Thoracic aorta (tissue), 2 donors: ENCODE measurements around the gene TIMELESS. TPM values are rescaled to one million over a fixed set of nuclear protein-coding genes. Genes with fewer than 3 reads are reported as not detected.

Experiments
- ATAC-seq: fragments of 150-250 bp; one replicate; pipeline ENCODE4 v1.8.0; 2017; ENCODE audit warnings: low read depth; ENCODE audit not compliant: insufficient number of reproducible peaks, low FRiP score
- DNase-seq: peaks from one replicate; pipeline ENCODE4 v3.0.0-alpha.2; 2020; ENCODE audit warnings: low spot score
- H3K27ac ChIP-seq, 2 donors: fragments of 200-600 bp; sonication (generic); 1 replicate in 1 of 2; 2 replicates in 1 of 2; pipeline ENCODE4 v1.5.1; 2016; ENCODE audit warnings: mild to moderate bottlenecking in 2 of 2, moderate library complexity in 2 of 2
- H3K27me3 ChIP-seq: fragments of 200-600 bp; sonication (generic); replicated peaks from 2 replicates; pipeline ENCODE4 v1.6.0; 2016; ENCODE audit warnings: mild to moderate bottlenecking; ENCODE audit not compliant: insufficient read depth
- H3K36me3 ChIP-seq: fragments of 200-600 bp; sonication (generic); one replicate; pipeline ENCODE4 v1.5.1; 2016
- H3K4me1 ChIP-seq, 2 donors: fragments of 200-600 bp; sonication (generic); 1 replicate in 1 of 2; 2 replicates in 1 of 2; pipeline versions ENCODE4 v1.5.1 to v1.6.0; 2016; ENCODE audit warnings: low read depth in 2 of 2, mild to moderate bottlenecking in 1 of 2; ENCODE audit not compliant: control insufficient read depth in 1 of 2
- H3K4me3 ChIP-seq: fragments of 200-600 bp; sonication (generic); 2 replicates; pipeline ENCODE4 v1.5.1; 2016; ENCODE audit warnings: mild to moderate bottlenecking
- H3K9me3 ChIP-seq: fragments of 200-600 bp; sonication (generic); 2 replicates; pipeline ENCODE4 v1.5.1; 2016
- total RNA-seq, 2 donors: library from RNA; depleted of rRNA; stranded (reverse); fragments of >200 nt; gene quantifications; one replicate each; pipeline versions ENCODE4 v1.1.0 to v1.2.3, GENCODE V29; 2016
- TF ChIP-seq, protein P1 (sequence below): fragments of 200-600 bp; sonication (generic); IDR thresholded peaks from one replicate; pipeline ENCODE4 v1.5.1; 2019; ENCODE audit warnings: antibody characterized with exemption

TIMELESS gene
- total RNA-seq, 2 donors from 2014 or later = 3.0 to 4.4 TPM

DNA sequence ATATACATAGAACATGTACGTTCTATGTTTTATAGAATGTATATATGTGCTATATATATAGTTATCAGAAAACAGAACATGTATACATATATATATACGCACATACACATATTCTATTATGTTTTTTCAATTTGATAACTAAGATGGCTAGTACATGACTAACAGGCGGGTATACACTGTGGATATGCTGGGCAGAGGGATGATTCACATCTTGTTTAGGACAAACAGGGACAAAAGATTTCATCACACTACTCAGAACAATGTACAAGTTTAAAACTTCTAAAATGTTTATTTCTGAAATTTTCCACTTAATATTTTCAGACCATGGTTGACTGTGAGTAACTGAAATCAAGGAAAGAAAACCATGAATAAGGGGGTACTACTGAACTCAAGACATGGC is 17.4 kb downstream of the TIMELESS start:
- Histone ChIP-seq H3K4me3 (no peak overlapping the region), H3K36me3 (no peaks in the 10 kb centered on the region), H3K27me3 (no peaks in the 10 kb centered on the region), H3K9me3 (no peaks in the 10 kb centered on the region), H3K4me1 (no peaks in the 10 kb centered on the region), H3K27ac (no peak overlapping the region)
- DNase-seq (no peak), ATAC-seq (no peak)
- TF ChIP-seq, protein P1, sequence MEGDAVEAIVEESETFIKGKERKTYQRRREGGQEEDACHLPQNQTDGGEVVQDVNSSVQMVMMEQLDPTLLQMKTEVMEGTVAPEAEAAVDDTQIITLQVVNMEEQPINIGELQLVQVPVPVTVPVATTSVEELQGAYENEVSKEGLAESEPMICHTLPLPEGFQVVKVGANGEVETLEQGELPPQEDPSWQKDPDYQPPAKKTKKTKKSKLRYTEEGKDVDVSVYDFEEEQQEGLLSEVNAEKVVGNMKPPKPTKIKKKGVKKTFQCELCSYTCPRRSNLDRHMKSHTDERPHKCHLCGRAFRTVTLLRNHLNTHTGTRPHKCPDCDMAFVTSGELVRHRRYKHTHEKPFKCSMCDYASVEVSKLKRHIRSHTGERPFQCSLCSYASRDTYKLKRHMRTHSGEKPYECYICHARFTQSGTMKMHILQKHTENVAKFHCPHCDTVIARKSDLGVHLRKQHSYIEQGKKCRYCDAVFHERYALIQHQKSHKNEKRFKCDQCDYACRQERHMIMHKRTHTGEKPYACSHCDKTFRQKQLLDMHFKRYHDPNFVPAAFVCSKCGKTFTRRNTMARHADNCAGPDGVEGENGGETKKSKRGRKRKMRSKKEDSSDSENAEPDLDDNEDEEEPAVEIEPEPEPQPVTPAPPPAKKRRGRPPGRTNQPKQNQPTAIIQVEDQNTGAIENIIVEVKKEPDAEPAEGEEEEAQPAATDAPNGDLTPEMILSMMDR = no peak

DNA sequence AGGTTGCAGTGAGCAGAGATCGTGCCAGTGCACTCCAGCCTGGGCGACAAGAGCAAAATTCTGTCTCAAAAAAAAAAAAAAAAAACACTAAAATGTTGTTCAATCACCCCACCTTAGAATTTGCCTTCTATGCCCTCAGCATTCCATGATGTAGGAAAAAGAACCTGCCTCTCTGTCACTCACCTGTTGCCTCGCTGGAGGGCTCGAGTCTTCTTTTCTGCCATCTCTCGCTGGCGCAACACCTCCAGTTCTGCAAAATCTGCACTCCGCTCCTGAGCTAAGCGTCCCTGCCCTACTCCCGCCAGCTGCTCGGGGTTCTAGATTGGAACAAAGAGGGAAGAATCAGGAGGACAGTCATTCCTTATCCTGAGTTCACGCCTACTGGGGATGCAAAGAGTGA is 17.9 kb downstream of the TIMELESS start:
- H3K4me3 ChIP-seq = no peak overlapping the region
- TF ChIP-seq, protein P1 = no peak
- ATAC-seq = no peak
- H3K4me1 ChIP-seq = no peaks in the 10 kb centered on the region
- no peaks in the 10 kb centered on the region for H3K27me3 ChIP-seq
- no peaks in the 10 kb centered on the region for H3K36me3 ChIP-seq
- H3K27ac ChIP-seq = no peak overlapping the region
- H3K9me3 ChIP-seq = no peaks in the 10 kb centered on the region
- DNase-seq = no peak

DNA sequence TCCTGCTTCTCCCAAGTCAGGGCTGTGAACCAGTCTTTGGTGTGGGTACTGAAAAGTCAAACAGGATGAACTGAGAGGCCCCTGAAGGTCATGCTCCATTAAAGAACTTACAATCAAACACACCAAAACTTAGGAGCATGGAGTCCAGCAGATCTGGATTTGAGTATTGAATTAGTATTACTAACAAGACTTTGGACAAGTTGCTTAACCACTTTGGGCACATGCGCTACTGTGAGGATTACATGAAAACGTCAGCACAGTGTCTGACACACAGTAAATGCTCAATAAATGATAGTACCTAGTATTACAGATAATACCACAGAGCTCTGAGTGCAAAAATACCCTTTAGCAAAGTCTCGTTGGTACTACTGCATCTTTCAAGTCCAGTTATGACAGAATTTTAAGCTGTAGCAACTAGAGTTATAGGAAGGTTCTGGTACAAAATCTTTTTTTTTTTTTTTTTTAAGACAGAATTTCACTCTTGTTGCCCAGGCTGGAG is 23.2 kb downstream of the TIMELESS start:
- peaks cover 3% of the 10 kb centered on the region for H3K36me3 ChIP-seq
- no peak overlapping the region for H3K27ac ChIP-seq
- H3K27me3 ChIP-seq = no peaks in the 10 kb centered on the region
- H3K9me3 ChIP-seq = no peaks in the 10 kb centered on the region
- ATAC-seq (no peak), DNase-seq (no peak)
- H3K4me3 ChIP-seq = no peak overlapping the region
- H3K4me1 ChIP-seq = no peaks in the 10 kb centered on the region
- TF ChIP-seq, protein P1 = no peak

DNA sequence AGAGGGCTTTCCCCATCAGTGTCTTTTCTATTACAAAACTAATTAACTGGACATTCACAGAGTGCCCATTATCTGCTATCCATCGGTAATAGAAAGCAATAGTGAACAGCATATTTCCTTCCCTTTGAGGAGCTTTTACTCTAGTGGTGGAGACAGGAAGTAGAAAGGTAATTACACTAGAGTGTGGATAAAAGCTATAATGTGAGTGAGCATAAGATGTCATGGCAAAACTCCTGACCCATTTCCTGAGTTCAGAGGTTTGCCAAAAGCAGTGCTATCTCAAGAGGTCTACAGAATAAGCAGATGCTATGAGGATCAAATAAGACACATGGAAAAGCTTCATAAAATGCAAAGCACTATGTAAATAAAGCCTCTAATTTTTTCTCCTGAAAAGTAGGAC is 24.0 kb downstream of the TIMELESS start:
- H3K36me3 ChIP-seq = peaks cover 3% of the 10 kb centered on the region

DNA sequence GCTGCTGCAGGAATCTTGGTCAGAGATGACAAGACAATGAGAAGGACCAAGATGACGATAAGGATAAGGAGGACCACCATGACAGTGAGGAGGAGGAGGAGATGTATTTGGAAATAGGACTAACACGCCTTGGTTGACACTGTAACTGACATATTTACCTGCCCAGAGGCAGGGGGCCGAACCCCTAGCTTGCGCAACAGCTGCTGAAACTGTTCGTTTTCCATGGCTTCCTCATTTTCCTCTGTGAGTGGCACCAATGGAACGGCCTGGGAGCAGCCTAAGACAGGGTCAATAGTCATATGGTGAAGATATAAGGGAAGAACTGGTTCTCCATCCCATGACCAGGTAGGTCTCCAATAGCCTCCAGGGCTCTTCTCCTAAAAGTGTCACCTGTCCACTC is 28.8 kb downstream of the TIMELESS start:
- Histone ChIP-seq H3K4me3 (no peak overlapping the region), H3K36me3 (peaks cover 3% of the 10 kb centered on the region), H3K4me1 (no peaks in the 10 kb centered on the region), H3K9me3 (no peaks in the 10 kb centered on the region), H3K27me3 (no peaks in the 10 kb centered on the region), H3K27ac (no peak overlapping the region)
- TF ChIP-seq, protein P1 = no peak
- ATAC-seq (no peak), DNase-seq (no peak)

More for the DNA sequence above, 24.0 kb downstream of the TIMELESS start:
- no peaks in the 10 kb centered on the region for H3K27me3 ChIP-seq
- no peak for DNase-seq
- TF ChIP-seq, protein P1 = no peak
- no peaks in the 10 kb centered on the region for H3K4me1 ChIP-seq
- H3K4me3 ChIP-seq = no peak overlapping the region
- ATAC-seq = no peak
- no peaks in the 10 kb centered on the region for H3K9me3 ChIP-seq
- no peak overlapping the region for H3K27ac ChIP-seq
